PFSK-1 (cell line): ENCODE results near the gene FRMPD4.

ENCODE experiments used
- FOXP2 ChIP-seq: optimal IDR thresholded peaks from 2 replicates; pipeline ENCODE3; 2011; ENCODE audit warnings: borderline replicate concordance, control low read depth, inconsistent platforms; ENCODE audit not compliant: insufficient read depth; ENCODE audit errors: extremely low read length, extremely low read depth
- POLR2AphosphoS5 ChIP-seq: IDR thresholded peaks from 2 replicates; pipeline ENCODE4 v1.6.1; 2012; ENCODE audit warnings: low read depth, mild to moderate bottlenecking, control low read depth, low read length, moderate library complexity
- SIN3A ChIP-seq: IDR thresholded peaks from 2 replicates; pipeline ENCODE4 v1.6.1; 2012; ENCODE audit warnings: mild to moderate bottlenecking, low read length, moderate library complexity, borderline replicate concordance; ENCODE audit not compliant: insufficient read depth
- TAF1 ChIP-seq: IDR thresholded peaks from 2 replicates; pipeline ENCODE4 v1.6.1; 2012; ENCODE audit warnings: low read length, control low read depth, borderline replicate concordance; ENCODE audit not compliant: insufficient read depth
- TF ChIP-seq, protein P1 (sequence below), 2 experiments: IDR thresholded peaks; 2 replicates each; pipeline versions ENCODE4 v1.6.1 to v1.8.0; 2011 to 2012; ENCODE audit warnings: low read depth in 2 of 2, low read length in 2 of 2, control low read depth in 1 of 2, inconsistent platforms in 1 of 2, mild to moderate bottlenecking in 1 of 2, moderate library complexity in 1 of 2; ENCODE audit not compliant: insufficient read depth in 1 of 2

The FRMPD4 gene

DNA sequence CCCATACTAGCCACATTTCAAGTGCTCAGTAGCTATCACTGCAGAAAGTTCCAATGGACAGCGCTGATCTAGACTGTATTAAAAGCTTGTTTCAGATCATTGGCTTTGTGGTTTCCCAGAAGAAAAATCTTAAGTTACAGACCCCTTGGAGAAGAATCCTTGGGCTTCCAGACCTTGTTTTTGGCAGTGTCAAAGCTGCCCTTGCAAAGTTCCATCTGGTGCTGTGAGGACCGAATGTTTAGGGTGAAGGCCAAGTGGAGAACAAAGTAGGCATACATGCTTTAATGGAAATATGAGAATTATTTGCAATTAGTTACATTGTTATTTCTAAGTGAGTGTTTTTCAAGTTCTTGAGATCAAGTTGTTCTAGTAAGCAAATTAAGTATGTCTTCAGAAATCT is 144.7 kb downstream of the FRMPD4 start:
- TF ChIP-seq TAF1 (no peak), POLR2AphosphoS5 (no peak), SIN3A (no peak), FOXP2 (no peak)
- TF ChIP-seq, protein P1, sequence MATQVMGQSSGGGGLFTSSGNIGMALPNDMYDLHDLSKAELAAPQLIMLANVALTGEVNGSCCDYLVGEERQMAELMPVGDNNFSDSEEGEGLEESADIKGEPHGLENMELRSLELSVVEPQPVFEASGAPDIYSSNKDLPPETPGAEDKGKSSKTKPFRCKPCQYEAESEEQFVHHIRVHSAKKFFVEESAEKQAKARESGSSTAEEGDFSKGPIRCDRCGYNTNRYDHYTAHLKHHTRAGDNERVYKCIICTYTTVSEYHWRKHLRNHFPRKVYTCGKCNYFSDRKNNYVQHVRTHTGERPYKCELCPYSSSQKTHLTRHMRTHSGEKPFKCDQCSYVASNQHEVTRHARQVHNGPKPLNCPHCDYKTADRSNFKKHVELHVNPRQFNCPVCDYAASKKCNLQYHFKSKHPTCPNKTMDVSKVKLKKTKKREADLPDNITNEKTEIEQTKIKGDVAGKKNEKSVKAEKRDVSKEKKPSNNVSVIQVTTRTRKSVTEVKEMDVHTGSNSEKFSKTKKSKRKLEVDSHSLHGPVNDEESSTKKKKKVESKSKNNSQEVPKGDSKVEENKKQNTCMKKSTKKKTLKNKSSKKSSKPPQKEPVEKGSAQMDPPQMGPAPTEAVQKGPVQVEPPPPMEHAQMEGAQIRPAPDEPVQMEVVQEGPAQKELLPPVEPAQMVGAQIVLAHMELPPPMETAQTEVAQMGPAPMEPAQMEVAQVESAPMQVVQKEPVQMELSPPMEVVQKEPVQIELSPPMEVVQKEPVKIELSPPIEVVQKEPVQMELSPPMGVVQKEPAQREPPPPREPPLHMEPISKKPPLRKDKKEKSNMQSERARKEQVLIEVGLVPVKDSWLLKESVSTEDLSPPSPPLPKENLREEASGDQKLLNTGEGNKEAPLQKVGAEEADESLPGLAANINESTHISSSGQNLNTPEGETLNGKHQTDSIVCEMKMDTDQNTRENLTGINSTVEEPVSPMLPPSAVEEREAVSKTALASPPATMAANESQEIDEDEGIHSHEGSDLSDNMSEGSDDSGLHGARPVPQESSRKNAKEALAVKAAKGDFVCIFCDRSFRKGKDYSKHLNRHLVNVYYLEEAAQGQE (IDR thresholded peaks at IDR 0.05; ENCODE audit: insufficient read depth in 1 of 2, low read depth in 2 of 2, low read length in 2 of 2) = no peak

DNA sequence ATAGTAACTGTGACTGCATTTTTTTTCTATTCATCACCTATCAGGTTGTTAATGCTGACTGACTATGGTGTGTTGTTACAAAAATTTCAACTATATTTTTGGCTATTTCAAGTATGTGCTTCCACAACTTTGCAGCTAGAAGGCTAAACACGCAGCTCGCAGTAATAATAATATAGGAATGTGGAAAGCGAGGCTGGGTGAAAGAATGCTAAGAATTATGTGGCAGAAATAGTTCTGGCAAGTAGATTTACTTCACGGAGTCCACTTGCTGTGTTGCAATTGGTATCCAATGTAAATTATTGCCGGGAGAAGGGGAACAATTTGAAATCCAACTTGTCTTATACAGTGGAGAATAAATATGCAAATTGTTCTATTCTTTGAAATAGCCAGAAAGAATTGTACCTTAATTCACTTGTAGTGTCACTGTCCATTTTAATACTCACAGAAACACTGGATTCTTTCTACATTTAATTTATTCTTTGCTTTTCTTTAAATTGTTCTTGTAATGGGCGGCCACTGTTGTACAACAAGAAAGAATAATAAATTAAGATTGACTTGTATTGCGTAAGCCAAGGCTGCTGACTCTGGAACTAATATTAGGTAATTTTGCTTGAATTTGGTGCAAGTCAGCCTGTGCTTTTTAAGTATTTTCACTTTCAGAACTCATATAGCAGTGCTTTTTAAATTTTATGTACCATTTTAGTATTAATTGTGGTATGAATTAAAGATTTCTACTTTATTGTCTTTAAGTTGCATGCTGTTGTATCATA is 154.9 kb downstream of the FRMPD4 start:
- TF ChIP-seq SIN3A (no peak), FOXP2 (no peak), TAF1 (no peak), POLR2AphosphoS5 (no peak)
- TF ChIP-seq, protein P1 (IDR thresholded peaks at IDR 0.05; ENCODE audit: insufficient read depth in 1 of 2, low read depth in 2 of 2, low read length in 2 of 2) = no peak

DNA sequence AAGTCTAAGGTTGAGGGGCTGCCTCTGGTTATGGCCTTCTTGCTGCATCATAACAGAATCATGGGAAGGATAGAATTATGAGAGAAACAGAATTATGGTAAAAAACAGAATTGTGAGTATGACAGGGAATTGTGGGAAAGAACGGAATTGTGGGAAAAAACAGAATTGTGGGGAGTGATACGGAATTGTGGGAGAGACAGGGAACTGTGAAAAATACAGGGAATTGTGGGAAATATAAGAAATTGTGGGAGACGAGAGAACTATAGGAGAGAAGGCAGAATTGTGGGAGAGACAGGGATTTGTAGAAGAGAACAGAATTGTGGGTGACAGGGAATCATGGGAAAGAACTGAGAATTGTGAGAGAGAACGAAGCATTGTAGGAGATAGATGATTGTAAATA is 159.1 kb downstream of the FRMPD4 start:
- TF ChIP-seq TAF1 = no peak

DNA sequence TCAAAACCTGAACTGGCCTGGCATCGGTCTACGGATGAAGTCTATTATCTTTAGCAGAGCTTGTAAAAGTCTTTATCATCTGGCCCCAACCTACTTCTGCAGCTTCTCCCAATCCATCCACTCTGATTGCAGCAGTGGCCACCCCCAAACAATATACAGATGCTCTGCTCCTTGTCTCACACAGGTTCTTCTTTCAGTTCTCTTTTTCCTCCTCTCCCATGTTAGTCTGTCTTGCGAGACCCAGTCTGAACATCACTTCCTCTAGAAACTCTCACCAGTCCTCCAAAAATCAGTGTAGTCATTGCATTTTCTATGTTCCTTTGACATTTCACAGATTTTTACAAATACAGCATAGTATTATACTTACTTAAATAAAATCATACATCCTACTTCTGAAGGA is 163.0 kb downstream of the FRMPD4 start:
- no peak for TF ChIP-seq TAF1
- TF ChIP-seq, protein P1 (IDR thresholded peaks at IDR 0.05; ENCODE audit: insufficient read depth in 1 of 2, low read depth in 2 of 2, low read length in 2 of 2) = no peak
- no peak for TF ChIP-seq SIN3A
- no peak for TF ChIP-seq FOXP2
- no peak for TF ChIP-seq POLR2AphosphoS5

DNA sequence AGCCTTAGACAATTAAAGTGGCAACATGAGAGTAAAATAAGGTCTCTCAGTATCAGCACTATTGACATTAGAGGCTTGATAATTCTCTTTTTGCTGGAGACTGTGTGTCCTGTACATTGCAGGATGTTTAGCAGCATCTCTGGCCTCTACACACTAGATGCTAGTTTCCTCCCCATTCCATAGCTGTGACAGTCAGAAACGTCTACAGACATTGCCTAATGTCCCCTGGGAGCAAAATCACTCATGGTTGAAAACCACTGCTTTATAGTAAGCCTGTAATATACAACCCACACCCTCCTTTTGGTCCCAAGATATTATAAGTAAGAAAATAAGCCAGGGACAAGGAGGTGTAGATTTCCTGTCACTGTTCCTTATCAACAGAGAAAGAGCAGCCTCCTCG is 166.0 kb downstream of the FRMPD4 start:
- TF ChIP-seq, protein P1 (IDR thresholded peaks at IDR 0.05; ENCODE audit: insufficient read depth in 1 of 2, low read depth in 2 of 2, low read length in 2 of 2) = no peak
- no peak for TF ChIP-seq POLR2AphosphoS5
